ENCODE results near the gene EZR.

EZR gene

DNA sequence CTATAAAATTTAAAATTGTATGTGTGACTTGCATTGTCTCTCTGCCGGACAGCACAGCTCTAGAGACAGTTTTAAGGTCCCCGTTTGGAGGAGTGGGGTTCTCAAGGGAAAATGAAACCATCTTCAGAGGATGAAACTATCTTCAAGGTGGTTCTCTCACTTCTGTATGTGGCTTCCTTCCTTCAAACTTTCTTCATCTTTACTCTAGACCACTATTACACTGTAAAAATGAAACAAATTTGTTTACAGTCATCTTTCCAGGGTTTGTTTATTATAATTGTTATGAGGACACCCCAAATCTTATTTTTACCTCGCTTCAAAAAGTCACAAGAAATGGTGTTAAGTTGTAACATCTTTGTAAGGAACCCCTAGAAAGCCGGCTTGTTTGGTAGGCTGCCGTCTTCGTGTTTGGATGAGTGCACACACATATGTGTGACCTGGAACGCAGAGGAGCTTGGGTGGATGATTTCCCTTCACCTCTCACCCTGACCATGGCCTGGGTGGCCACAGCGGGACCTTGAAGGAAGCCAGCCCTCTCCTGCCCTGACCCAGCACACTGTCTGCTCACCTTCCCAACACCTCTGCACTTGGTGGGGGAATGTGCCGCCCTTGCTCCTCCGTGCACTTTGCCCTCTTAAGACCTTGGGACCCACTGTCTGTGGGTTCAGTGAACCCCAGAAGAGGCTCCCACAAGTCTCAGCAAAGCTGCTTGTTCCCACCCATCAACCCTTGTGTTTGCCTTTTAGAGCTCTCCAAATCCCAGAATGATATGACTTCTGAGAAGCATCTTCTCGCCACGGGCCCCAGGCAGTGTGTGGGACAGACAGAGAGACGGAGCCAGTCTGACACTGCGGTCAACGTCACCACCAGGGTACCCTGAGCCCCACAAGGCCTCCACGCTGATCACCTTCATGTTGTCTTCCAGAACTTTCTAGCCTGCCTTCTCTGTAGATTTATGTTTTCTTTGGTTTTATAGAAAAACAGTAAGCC, 101.5 kb downstream of the EZR start:
- DNase-seq: no peak

Measured in NCI-H446 (cell line).